H9 (cell line): ENCODE data around the gene OR5B17. TPM values are rescaled to one million over a fixed set of nuclear protein-coding genes. Genes with fewer than 3 reads are reported as not detected.

Experiments
- DNase-seq: peaks from one replicate; pipeline ENCODE4 v3.0.0-alpha.2; 2017
- H2AFZ ChIP-seq: one replicate; pipeline ENCODE4 v1.6.1; 2013; ENCODE audit warnings: mild to moderate bottlenecking, low read length, control low read depth, moderate library complexity
- H2AK5ac ChIP-seq: 2 replicates; pipeline ENCODE4 v1.6.1; 2013; ENCODE audit warnings: low read length, control low read depth, mixed read lengths; ENCODE audit not compliant: insufficient read length
- H2BK120ac ChIP-seq: one replicate; pipeline ENCODE4 v1.6.1; 2013; ENCODE audit warnings: low read depth, mild to moderate bottlenecking, low read length, control low read depth, inconsistent platforms; ENCODE audit not compliant: poor library complexity, severe bottlenecking
- H2BK12ac ChIP-seq: 2 replicates; pipeline ENCODE4 v1.6.1; 2013; ENCODE audit warnings: low read length, control low read depth, mixed read lengths, low read depth; ENCODE audit not compliant: insufficient read length
- H2BK15ac ChIP-seq: 2 replicates; pipeline ENCODE4 v1.6.1; 2013; ENCODE audit warnings: low read depth, low read length, control low read depth
- H2BK20ac ChIP-seq: one replicate; pipeline ENCODE4 v1.6.1; 2013; ENCODE audit warnings: low read depth, mild to moderate bottlenecking, low read length, control low read depth, inconsistent platforms; ENCODE audit not compliant: poor library complexity, severe bottlenecking
- H2BK5ac ChIP-seq: 2 replicates; pipeline ENCODE4 v1.6.1; 2013; ENCODE audit warnings: low read length, control low read depth, mixed read lengths; ENCODE audit not compliant: insufficient read length
- H3K14ac ChIP-seq: 2 replicates; pipeline ENCODE4 v1.6.1; 2013; ENCODE audit warnings: low read length, control low read depth; ENCODE audit not compliant: insufficient read depth
- H3K18ac ChIP-seq: 2 replicates; pipeline ENCODE4 v1.6.1; 2013; ENCODE audit warnings: low read depth, mild to moderate bottlenecking, mixed read lengths, low read length, control low read depth; ENCODE audit not compliant: insufficient read length
- H3K23ac ChIP-seq: 2 replicates; pipeline ENCODE4 v1.6.1; 2013; ENCODE audit warnings: low read length, control low read depth, mixed read lengths, low read depth; ENCODE audit not compliant: insufficient read length
- H3K23me2 ChIP-seq: 2 replicates; pipeline ENCODE4 v1.6.1; 2013; ENCODE audit warnings: low read depth, mild to moderate bottlenecking, mixed read lengths, low read length, control low read depth; ENCODE audit not compliant: insufficient read length, poor library complexity, severe bottlenecking
- H3K27ac ChIP-seq: 2 replicates; pipeline ENCODE4 v1.5.1; 2013; ENCODE audit warnings: low read length, control low read depth, mixed read lengths, low read depth; ENCODE audit not compliant: insufficient read length
- H3K27me3 ChIP-seq: 2 replicates; pipeline ENCODE4 v1.6.1; 2013; ENCODE audit warnings: low read length, control low read depth, inconsistent platforms; ENCODE audit not compliant: insufficient read depth
- H3K4ac ChIP-seq: 2 replicates; pipeline ENCODE4 v1.6.1; 2013; ENCODE audit warnings: low read depth, mild to moderate bottlenecking, control low read depth, inconsistent platforms, low read length, moderate library complexity
- H3K4me1 ChIP-seq: 2 replicates; pipeline ENCODE4 v1.6.1; 2013; ENCODE audit warnings: low read length, control low read depth, inconsistent platforms; ENCODE audit not compliant: insufficient read depth
- H3K4me2 ChIP-seq: 2 replicates; pipeline ENCODE4 v1.6.1; 2013; ENCODE audit warnings: low read length, control low read depth, mixed read lengths; ENCODE audit not compliant: insufficient read length, insufficient read depth
- H3K56ac ChIP-seq: 2 replicates; pipeline ENCODE4 v1.6.1; 2013; ENCODE audit warnings: low read depth, mild to moderate bottlenecking, mixed read lengths, low read length, control low read depth; ENCODE audit not compliant: insufficient read length
- H3K79me1 ChIP-seq: 2 replicates; pipeline ENCODE4 v1.6.1; 2013; ENCODE audit warnings: low read depth, mild to moderate bottlenecking, moderate library complexity, low read length, control low read depth, inconsistent platforms; ENCODE audit not compliant: insufficient read depth, poor library complexity, severe bottlenecking
- H3K79me2 ChIP-seq: 2 replicates; pipeline ENCODE4 v1.6.1; 2013; ENCODE audit warnings: low read length, control low read depth, inconsistent platforms; ENCODE audit not compliant: insufficient read depth
- H3K9ac ChIP-seq: 2 replicates; pipeline ENCODE4 v1.6.1; 2013; ENCODE audit warnings: low read length, control low read depth, mixed read lengths; ENCODE audit not compliant: insufficient read length; ENCODE audit errors: extremely low read depth
- H3K9me3 ChIP-seq: one replicate; pipeline ENCODE4 v1.6.1; 2013; ENCODE audit warnings: low read depth, low read length, inconsistent platforms; ENCODE audit not compliant: control insufficient read depth
- H3T11ph ChIP-seq: one replicate; pipeline ENCODE4 v1.6.1; 2013; ENCODE audit warnings: mild to moderate bottlenecking, low read length, control low read depth, inconsistent platforms
- H4K20me1 ChIP-seq: one replicate; pipeline ENCODE4 v1.6.1; 2013; ENCODE audit not compliant: control insufficient read depth, insufficient read length, insufficient read depth
- H4K5ac ChIP-seq: 2 replicates; pipeline ENCODE4 v1.6.1; 2013; ENCODE audit warnings: low read depth, mild to moderate bottlenecking, mixed read lengths, low read length, control low read depth; ENCODE audit not compliant: insufficient read length
- H4K8ac ChIP-seq: replicated peaks from 2 replicates; pipeline ENCODE4 v1.6.1; 2013; ENCODE audit warnings: low read length, control low read depth, mixed read lengths, low read depth; ENCODE audit not compliant: insufficient read length
- H4K91ac ChIP-seq: 2 replicates; pipeline ENCODE4 v1.6.1; 2013; ENCODE audit warnings: low read depth, mild to moderate bottlenecking, moderate library complexity, mixed read lengths, low read length, control low read depth; ENCODE audit not compliant: insufficient read length
- H3K27ac Mint-ChIP-seq, 3 experiments: 2 replicates in 2 of 3; 3 replicates in 1 of 3; pipeline ENCODE4 v1.8.0; 2020 to 2021; ENCODE audit warnings: mixed read lengths in 3 of 3, mild to moderate bottlenecking in 1 of 3, moderate library complexity in 1 of 3
- H3K27me3 Mint-ChIP-seq: 2 replicates; pipeline ENCODE4 v1.8.0; 2021; ENCODE audit warnings: low read depth, mild to moderate bottlenecking, moderate library complexity, mixed read lengths
- H3K36me3 Mint-ChIP-seq, 3 experiments: 2 replicates in 2 of 3; 3 replicates in 1 of 3; pipeline ENCODE4 v1.8.0; 2020 to 2021; ENCODE audit warnings: low read depth in 3 of 3, mixed read lengths in 3 of 3; ENCODE audit not compliant: insufficient read depth in 1 of 3
- H3K4me1 Mint-ChIP-seq, 2 experiments: 2 replicates each; pipeline ENCODE4 v1.8.0; 2020; ENCODE audit warnings: mixed read lengths in 2 of 2
- H3K4me3 Mint-ChIP-seq, 2 experiments: 2 replicates in 1 of 2; 3 replicates in 1 of 2; pipeline ENCODE4 v1.8.0; 2020 to 2021; ENCODE audit warnings: mild to moderate bottlenecking in 2 of 2, mixed read lengths in 2 of 2, moderate library complexity in 1 of 2
- H3K9me3 Mint-ChIP-seq, 2 experiments: 2 replicates in 1 of 2; 3 replicates in 1 of 2; pipeline ENCODE4 v1.8.0; 2020; ENCODE audit warnings: mild to moderate bottlenecking in 2 of 2, mixed read lengths in 2 of 2, moderate library complexity in 1 of 2
- CTCF ChIP-seq: fragments of 200-600 bp; sonication (generic); conservative IDR thresholded peaks from 3 replicates; pipeline ENCODE4 v1.8.0; 2021; ENCODE audit warnings: antibody characterized with exemption, mild to moderate bottlenecking
- total RNA-seq: library from RNA; stranded (reverse); gene quantifications from 2 replicates; pipeline ENCODE4 v1.2.1, GENCODE V29; 2021

OR5B17 gene
- total RNA-seq, 1 experiment from 2014 or later: not detected

GRCh38 chr11:58334708-58335107, 24.2 kb downstream of the OR5B17 start:
- Histone ChIP-seq H3K9ac (no peak overlapping the region), H3K4me1 (no peaks in the 10 kb centered on the region), H4K8ac (no peak overlapping the region), H3K79me2 (no peaks in the 10 kb centered on the region), H3K23ac (no peak overlapping the region), H3K27ac (no peak overlapping the region), H3T11ph (no peak overlapping the region), H2BK15ac (no peak overlapping the region), H3K14ac (no peak overlapping the region), H2BK5ac (no peak overlapping the region), H4K20me1 (no peaks in the 10 kb centered on the region), H2AFZ (no peak overlapping the region), H3K4ac (no peak overlapping the region), H2BK12ac (no peak overlapping the region), H4K91ac (no peak overlapping the region), H3K4me2 (no peak overlapping the region), H2BK120ac (no peak overlapping the region), H2BK20ac (no peak overlapping the region), H3K79me1 (no peaks in the 10 kb centered on the region), H3K23me2 (no peaks in the 10 kb centered on the region), H3K56ac (no peak overlapping the region), H4K5ac (no peak overlapping the region), H3K18ac (no peak overlapping the region), H3K9me3 (no peaks in the 10 kb centered on the region), H3K27me3 (no peaks in the 10 kb centered on the region), H2AK5ac (no peak overlapping the region)
- Mint-ChIP-seq H3K27ac (no peak overlapping the region), H3K36me3 (peaks cover 0 to 11% (median 9%) of the 10 kb centered on the region in 3 experiments; a peak in 3 of 7 replicates), H3K27me3 (no peaks in the 10 kb centered on the region), H3K4me1 (no peaks in the 10 kb centered on the region), H3K9me3 (peaks cover 8 to 38% of the 10 kb centered on the region in 2 experiments), H3K4me3 (no peak overlapping the region)
- TF ChIP-seq CTCF: no peak
- DNase-seq: no peak
